HG02678 (cell line): ENCODE results near the gene ADCY4.
A peak's percentile ranks its signal among the peaks of the same experiment; 100 is the strongest.

ENCODE experiments used
- ATAC-seq: cut with Tn5 transposase; IDR thresholded peaks from one replicate; pipeline ENCODE4 v1.9.1; 2021; ENCODE audit warnings: mild to moderate bottlenecking, moderate library complexity; ENCODE audit not compliant: unreplicated experiment

ADCY4 gene

DNA sequence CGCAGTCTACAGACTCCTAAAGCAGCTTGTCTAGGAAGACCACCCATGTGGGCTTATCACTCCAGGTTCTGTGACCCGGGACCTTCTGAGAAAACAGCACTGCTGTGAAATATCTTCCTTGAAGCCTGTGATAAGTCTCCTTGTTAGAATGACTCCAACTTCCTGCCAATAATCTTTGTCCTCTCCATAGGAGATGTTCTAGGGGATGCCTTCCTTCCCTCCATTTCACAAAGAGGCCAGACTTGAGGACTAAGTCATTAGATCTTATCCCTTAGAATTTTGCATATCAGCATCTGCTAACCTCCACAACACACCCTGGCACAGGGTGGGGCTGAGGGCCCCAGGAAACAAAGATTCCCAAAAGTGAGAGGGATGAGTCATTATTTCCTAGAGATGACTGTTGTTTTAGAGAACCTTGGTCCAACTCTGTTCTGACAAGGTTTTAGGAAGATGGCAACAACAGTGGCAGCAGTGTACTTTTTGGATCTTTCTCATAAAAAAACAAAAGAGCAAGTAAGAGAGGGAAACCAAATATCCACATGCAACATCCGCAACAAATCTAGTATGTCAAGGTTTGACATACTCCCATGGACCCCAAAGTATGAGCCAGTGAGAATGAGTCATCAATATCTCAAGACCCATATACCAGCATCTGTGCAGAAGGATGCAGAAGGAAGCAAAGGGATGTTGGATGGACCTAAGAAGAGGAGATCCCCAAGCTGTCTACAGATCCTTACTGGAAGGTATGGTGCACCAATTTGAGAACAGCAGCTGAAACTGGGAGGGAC, 17.5 kb downstream of the ADCY4 start:
- no peak for ATAC-seq

- ATAC-seq, result no peak
Observed at GRCh38 chr14:24316597-24316950, 18.3 kb downstream of the ADCY4 start.

GRCh38 chr14:24315807-24316596, 18.9 kb downstream of the ADCY4 start:
- no peak for ATAC-seq

- no peak for ATAC-seq
Observed at GRCh38 chr14:24315243-24315806, 19.5 kb downstream of the ADCY4 start.

DNA sequence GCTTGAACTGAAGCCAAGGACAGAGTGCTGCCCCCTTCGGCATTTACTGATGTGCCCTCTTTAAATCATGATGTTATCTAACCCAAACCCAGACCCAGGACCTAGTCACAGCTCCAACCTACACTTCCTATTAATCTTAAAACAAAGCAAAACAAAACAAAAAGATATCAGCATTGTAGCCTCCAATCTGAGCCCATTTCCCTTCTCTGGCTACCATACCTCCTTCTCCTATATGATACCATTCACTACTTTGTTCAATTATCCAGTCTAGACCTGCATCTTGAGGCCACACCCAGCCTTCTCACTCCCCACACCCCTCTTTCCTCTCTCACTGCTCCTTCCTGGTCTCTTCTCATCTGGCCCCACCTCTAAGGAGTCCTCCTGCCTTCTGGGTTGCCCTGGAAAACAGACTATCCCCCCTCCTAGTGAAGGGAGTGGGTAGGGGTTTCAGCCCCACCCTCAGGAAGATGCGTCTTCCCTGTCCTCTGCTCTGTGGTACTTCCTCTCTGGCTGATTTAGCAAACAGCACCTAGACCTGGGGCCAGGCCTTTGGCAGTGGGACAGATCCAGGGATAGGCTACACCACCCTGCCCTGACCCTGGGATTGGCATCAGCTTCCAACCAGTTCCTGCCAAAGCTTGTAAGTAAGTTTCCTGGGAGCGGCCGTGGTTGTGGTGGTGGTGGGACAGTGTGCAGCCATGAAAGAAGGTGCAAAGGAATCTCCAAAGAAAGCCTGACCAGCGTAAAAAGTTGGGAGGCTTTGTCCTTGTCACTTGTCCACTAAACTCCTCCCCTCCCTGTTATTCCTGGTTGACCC, 20.3 kb downstream of the ADCY4 start:
- ATAC-seq, result no peak

DNA sequence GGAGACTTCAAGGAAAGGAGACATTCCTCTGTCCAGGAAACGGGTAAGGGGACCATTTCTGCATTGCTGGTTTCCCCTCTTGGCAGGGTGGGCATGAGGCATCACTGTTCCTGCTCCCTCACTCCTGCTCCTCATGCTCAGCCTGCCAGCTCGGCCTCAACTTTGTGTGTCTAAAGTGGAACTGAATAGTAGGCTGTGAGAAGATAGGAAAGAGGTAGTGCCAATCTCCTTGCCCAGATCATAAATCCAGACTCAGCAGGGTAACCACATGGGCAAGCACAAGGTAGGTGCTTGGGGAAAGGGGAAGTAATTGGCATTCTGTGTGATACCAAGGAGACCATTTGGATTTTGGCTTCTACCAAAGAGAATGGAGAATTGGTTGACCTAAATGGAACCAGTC, 21.0 kb downstream of the ADCY4 start:
- ATAC-seq, result no peak

GRCh38 chr14:24312736-24313507, 21.9 kb downstream of the ADCY4 start:
- ATAC-seq, result no peak

DNA sequence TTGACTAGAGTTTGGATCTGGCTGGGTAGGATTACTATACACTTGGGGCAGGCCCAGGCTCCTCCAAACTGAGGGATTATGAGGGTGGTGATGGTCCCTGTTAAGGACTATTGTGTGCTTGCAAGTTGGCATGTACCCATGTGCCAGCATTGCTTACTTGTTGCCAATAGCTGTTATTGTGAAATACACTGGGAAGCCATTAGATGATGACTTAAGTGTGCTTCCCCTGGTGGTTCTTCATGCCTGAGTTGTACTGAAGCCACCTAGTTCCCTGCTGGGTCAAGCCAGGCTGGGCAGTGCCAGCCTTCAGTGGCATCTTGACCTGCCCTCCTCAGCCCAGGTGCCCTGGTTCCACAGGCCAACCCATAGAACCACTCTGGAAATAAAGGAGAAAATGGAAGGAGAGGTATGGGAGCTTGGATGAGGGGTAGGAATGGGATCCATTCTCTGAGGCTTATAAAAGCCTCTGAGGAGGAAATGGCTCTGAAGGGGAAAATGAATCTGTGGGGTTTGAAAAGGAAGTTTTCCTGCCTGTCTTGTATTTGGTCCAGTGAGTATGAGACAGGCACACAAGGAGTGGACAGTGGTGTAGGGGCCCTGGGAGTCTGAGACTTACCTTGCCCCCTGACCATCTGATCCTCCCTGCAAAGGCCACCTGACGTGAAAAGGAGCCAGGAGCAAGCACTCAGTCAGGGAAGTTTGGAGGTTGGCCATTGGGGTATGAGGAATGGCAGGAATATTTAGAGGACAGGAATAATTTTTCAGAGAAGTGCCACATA, 22.8 kb downstream of the ADCY4 start:
- ATAC-seq, result no peak

DNA sequence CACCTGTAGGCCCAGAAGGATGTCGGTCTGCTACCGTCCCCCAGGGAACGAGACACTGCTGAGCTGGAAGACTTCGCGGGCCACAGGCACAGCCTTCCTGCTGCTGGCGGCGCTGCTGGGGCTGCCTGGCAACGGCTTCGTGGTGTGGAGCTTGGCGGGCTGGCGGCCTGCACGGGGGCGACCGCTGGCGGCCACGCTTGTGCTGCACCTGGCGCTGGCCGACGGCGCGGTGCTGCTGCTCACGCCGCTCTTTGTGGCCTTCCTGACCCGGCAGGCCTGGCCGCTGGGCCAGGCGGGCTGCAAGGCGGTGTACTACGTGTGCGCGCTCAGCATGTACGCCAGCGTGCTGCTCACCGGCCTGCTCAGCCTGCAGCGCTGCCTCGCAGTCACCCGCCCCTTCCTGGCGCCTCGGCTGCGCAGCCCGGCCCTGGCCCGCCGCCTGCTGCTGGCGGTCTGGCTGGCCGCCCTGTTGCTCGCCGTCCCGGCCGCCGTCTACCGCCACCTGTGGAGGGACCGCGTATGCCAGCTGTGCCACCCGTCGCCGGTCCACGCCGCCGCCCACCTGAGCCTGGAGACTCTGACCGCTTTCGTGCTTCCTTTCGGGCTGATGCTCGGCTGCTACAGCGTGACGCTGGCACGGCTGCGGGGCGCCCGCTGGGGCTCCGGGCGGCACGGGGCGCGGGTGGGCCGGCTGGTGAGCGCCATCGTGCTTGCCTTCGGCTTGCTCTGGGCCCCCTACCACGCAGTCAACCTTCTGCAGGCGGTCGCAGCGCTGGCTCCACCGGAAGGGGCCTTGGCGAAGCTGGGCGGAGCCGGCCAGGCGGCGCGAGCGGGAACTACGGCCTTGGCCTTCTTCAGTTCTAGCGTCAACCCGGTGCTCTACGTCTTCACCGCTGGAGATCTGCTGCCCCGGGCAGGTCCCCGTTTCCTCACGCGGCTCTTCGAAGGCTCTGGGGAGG, 23.9 kb downstream of the ADCY4 start, which contains the start of gene LTB4R:
TSS of gene LTB4R (plus strand) at position 857 of the 959 bp plus-strand sequence. CDS start 4,150 bp downstream, outside the sequence.
- ATAC-seq, result peak; percentile 55

DNA sequence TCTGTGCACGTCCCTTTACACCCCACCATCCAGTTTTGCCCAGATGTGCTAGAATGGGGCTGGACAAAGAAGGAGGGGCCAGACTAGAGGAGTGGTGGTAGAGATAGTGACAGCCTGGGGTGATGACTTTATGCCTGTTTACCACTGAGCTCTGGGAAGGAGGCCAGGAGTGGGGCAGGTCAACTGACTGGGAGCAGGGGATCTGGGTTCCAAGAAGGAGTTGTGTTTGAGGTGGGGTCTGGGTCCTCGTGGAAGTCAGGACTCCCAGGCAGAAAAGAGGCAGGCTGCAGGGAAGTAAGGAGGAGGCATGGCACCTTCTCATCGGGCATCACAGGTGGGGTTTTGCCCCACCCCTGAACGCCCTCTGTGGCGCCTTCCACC, 24.6 kb downstream of the ADCY4 start:
- ATAC-seq, result no peak

GRCh38 chr14:24309538-24310264, 25.2 kb downstream of the ADCY4 start, which contains the start of gene LTB4R2:
LTB4R2 (plus strand) TSS chr14:24310140; CDS start chr14:24310665, 525 bp downstream.
- no peak for ATAC-seq

DNA sequence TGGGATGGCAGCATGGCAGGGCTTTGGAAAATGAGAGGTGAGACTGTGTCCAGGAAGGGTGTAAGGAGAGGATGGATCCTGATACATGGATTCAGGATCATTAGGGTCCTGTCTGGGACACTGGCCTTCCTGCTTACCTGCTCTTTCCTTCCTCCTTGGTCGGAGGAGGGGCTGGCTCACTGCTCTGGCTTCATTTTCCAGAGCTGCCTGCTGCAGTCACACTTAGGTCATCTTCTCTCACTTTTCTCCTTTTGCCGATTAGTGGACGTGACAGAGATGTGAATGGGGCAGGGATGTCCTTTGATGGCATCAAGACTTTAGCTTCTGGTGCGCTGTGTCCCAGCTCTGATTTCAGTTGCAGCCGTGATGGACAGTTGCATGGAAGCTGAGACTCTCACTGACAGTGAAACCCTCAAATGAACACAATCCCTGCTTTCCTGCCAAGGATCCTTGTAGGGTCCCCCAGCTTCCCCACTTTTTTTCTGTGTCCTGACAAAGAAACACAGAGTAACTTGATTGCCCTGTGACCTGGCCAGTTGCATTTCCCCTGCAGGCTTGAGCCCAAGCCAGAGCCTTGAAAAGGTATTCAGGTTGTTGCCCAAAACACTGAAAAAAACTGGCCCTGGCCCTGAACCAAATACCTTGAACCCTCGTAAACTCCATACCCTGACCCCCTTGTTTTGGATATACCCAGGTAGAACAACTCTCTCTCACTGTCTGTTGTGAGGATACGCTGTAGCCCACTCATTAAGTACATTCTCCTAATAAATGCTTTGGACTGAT, 26.3 kb downstream of the ADCY4 start:
- no peak for ATAC-seq

DNA sequence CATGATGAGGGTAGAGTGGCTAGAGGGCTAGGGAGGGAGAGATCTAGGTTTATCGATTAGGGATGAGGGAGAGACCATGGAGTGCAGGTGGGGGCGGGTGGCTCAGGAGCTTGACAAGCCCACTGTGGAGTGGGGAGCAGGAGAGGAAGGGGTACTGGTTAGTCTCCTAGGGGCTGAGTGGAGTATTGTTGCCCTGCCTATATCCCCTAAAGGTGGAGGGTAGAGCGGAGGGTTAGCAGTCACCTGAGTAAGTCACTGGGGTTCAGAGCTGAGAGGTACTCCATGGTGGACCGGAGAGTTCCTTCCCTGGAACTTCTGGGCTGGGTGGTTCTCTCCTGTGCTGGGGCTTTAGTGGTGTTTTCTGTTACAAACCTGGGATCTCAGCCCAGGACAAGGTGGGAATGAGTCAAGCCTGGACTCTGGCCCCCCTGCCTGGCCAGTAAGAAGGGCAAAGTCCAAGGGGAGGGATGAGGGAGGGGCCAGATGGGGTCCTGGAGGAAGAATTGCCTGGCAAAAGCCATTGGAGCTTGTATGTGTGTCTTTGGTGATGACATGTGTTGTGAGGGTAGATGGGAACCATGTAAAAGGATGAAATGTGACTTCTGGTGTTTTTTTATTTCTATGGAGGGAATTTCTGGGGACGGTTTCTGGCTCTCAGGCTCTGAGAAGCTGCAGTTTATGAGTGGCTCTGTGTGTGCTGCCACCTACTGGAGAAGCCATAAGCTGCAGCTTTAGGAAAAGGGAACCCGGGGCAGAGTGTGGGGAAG, 27.1 kb downstream of the ADCY4 start, which contains the start of gene CIDEB:
TSS of gene CIDEB (minus strand) at position 403 of the 767 bp plus-strand sequence. CDS start at position 284, 119 bp downstream.
- ATAC-seq, result no peak

DNA sequence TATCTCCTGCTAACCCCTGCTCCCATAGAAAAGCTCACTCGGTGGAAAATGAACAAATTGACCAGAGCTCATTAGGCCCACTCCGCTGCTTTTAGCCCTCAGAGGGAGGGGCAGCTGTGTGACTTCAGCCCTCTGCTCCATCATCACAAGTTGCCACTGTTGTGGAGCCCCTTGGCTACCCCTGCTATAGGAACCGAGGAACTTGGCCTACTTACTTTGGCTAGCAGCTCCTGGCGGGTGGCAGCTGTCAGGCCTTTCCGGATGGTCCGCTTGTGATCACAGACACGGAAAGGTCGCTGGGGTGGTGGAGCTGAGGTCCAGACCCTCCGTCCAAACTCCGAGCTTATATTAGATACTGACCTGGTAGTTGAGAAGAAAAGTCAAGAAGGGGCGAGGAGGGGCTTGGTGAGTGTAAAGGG, 27.7 kb downstream of the ADCY4 start:
- no peak for ATAC-seq

DNA sequence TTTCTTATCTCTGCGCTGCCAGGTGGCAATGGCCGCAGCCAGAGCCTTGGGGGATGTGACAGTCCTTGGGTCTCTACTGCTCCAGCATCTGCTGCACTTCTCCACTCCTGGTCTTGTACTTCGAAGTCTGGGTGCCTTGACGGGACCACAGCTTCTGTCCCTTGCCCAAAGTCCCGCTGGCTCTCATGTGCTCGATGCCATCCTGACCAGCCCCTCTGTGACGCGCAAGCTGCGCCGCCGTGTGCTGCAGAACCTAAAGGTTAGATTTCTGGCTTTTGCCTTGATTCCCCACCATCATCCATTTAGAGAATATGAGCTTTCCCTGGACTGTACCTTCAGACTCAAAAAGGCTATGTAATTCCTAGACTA, 30.9 kb downstream of the ADCY4 start:
- ATAC-seq, result no peak
